ENCODE data around the gene LTC4S. TPM values are rescaled to one million over a fixed set of nuclear protein-coding genes. Genes with fewer than 3 reads are reported as not detected.
"Not testable (repeated sequence)": the region's sequence is repeated elsewhere in the genome, so short reads cannot be mapped to it uniquely, and the experiment has no call there.

Gene LTC4S
- total RNA-seq, 1 donor from 2014 or later = 1.5 TPM

GRCh38 chr5:179825655-179826182 is 31.9 kb downstream of the LTC4S start:
- no peak for DNase-seq

- DNase-seq = no peak
Observed at GRCh38 chr5:179827680-179828079, 33.9 kb downstream of the LTC4S start.

GRCh38 chr5:179828756-179829421 is 35.1 kb downstream of the LTC4S start:
- no peak for DNase-seq

GRCh38 chr5:179829732-179830435 is 36.1 kb downstream of the LTC4S start:
- DNase-seq = no peak

GRCh38 chr5:179830818-179831468 is 37.2 kb downstream of the LTC4S start:
- no peak for DNase-seq

- no peak for DNase-seq
Observed at GRCh38 chr5:179832039-179832745, 38.4 kb downstream of the LTC4S start.

GRCh38 chr5:179833056-179833708 is 39.4 kb downstream of the LTC4S start:
- DNase-seq = no peak

- no peak for DNase-seq
Observed at GRCh38 chr5:179833709-179834070, 39.9 kb downstream of the LTC4S start.

GRCh38 chr5:179834120-179834519 is 40.3 kb downstream of the LTC4S start:
- no peak for DNase-seq

- not testable (repeated sequence) for DNase-seq
Observed at GRCh38 chr5:179834871-179835270, 41.1 kb downstream of the LTC4S start.

- DNase-seq = no peak
Observed at GRCh38 chr5:179836225-179837019, 42.6 kb downstream of the LTC4S start.

GRCh38 chr5:179837076-179838011 is 43.6 kb downstream of the LTC4S start:
- no peak for DNase-seq

GRCh38 chr5:179839328-179840256 is 45.8 kb downstream of the LTC4S start:
- DNase-seq = no peak

- DNase-seq = no peak
Observed at GRCh38 chr5:179840321-179840720, 46.5 kb downstream of the LTC4S start.

- no peak for DNase-seq
Observed at GRCh38 chr5:179840766-179841165, 47.0 kb downstream of the LTC4S start.

- no peak for DNase-seq
Observed at GRCh38 chr5:179841621-179842020, 47.8 kb downstream of the LTC4S start.
